Islet of Langerhans (tissue), 1 donor: ENCODE data around the gene SLC9C1.
A peak's percentile ranks its signal among the peaks of the same experiment; 100 is the strongest.
"Not testable (repeated sequence)": the region's sequence is repeated elsewhere in the genome, so short reads cannot be mapped to it uniquely, and the experiment has no call there.

Source experiments
- FAIRE-seq: peaks from one replicate; lab custom pipeline; 2011; peaks lifted over from hg19 to GRCh38; lab: Jason Lieb, UNC

Gene SLC9C1

DNA sequence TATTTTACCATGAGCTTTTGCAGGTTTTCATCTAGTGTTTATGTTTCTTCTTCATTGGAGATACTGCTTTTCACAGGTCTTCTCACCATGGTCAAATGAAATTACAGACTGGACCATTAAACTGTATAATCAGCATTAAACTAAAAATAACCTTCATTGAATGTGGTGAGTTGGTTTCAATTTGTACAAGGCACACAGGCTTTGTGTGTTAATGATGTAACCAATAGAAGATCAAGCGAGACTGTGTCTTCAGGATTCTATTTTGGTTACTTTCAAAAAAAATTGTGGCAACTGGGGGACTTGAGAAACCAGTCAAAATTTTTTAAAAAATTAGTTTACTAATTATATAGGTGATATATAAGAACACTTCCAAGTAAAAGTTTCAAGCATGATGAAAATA, 106.7 kb downstream of the SLC9C1 start:
- FAIRE-seq = peak; percentile 98

DNA sequence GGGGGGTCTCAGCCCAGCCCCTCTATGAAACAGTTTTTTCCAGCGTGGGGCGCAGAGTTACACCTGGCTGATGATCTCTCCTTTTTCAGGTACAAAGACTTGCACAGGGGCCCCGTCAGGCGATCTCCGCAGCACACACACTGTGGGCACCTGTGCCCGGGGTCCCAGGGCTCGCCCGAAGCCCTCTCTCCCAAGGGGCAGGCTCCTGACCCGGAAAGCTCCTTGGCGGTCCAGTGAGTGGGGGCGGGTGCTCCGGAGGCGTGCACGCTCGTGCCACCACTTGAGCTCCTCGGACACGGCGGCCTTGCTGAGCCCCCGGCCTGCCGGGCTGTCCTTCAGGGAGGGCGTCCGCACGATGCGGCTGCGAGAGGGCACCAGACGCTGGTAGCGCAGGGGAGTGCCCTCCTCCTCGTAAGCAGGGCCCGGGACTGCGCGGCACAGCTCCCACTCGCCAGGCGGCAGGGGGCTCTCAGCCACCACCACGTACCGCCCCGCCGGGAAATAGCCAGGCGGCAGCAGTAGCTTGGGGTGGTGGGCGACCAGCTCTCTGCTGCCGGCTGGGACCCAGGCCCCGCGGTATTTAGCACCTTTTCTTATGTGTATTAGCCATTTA, 108.5 kb downstream of the SLC9C1 start:
- FAIRE-seq = not testable (repeated sequence)

DNA sequence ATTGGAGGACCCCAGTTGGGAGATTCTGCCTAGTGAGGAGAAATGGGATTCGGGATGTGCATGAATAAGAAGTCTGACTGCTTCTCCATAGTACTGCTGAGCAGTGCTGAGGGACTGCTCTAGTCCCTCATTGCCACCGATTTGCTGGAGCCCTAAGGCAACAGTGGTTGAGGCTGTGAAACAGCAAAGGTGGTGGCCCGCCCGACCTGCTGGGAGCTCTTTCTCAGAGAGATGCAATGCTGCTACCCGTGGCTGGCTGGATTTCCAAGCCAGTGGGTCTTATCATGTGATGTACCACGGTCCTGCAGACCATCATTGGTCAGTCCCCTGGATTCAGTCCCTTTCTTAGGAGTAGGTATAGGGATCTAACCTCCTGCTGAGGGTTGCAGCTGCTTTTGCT, 118.4 kb downstream of the SLC9C1 start:
- no peak for FAIRE-seq

DNA sequence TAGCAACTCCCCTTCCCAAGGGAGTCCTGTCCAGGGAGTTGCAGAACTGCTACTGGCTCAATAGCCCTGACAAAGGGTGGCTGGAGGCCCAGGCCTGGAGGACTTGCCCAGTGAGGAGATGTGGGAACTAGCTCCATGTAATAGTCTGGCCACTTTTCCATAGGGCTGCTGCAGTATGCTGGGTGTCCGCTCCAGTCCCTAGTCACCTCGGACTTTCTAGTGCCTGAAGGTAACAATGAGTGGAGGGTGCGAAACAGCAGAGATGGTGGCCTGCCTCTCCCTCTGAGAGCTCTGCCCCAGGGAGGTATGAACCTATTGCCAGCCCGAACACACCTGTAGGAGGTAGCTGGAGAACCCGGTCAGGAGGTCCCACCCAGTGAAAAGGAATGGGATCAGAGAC, 119.0 kb downstream of the SLC9C1 start:
- no peak for FAIRE-seq

DNA sequence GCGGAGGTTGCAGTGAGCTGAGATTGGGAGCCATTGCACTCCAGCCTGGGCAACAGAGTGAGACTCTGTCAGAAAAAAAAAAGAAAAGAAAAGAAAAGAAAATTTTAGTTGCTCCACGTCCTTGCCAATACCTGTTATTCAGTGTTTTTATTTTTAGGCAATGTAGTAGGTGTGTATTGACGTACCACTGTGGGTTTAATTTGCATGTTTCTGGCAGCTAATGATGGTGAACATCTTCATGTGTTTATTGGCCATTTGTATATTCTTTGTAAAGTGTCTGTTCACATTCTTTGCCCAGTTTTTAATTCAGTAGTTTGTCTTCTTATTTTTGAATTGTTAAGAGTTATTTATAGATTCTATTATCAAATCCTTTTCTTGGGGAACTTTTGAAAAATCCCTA, 122.9 kb downstream of the SLC9C1 start:
- no peak for FAIRE-seq

DNA sequence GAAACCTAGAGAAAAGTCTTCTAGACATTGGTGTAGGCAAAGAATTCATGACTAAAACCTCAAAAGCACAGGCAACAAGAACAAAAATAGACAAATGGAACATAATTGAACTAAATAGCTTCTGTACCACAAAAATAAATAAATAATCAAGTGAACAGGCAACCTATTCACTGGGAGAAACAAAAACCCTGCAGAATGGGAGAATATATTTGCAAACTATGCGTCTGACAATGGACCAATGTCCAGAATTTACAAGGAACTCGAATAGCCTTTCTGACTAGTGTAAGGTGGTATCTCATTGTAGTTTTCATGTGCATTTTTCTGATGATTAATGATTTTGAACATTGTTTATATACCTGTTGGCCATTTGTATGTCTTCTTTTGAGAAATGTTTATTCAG, 124.0 kb downstream of the SLC9C1 start:
- FAIRE-seq = no peak

DNA sequence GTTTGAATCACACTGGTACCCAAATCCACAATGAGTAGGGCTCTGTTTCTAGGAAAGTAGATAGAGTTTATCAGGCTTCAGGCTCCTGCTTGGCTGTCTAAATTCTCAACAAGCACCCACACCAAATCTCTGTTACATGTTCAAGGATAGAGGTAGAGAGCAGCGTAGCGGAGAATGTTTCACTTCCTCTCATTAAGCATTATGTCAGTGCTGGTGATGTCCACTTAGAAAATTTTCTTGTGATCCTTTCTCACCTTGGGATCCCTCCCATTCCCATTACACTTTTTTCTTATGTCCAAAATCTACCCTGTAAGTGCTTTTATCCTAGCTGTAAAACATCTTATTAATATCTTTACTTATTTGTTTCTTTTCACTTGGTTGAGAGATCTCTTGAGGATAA, 126.3 kb downstream of the SLC9C1 start:
- no peak for FAIRE-seq

DNA sequence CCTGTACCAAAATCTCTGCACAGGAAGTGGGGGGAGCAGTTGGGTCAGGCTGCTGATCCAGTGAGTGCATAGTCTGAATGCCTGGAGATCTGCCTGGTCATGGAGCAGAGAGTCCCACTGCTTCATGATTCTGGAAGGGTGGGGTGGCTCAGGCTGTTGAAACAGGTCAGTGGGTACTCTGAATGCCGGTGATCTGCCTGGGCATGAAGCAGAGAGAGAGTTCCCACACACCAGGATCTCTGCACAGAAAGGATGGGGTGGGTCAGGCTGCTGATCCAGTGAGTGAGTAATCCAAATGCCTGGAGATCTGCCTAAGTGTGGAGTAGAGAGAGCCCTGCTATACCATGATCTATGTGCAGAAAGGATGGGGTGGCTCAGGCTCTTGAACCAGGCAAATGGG, 144.9 kb downstream of the SLC9C1 start:
- FAIRE-seq = no peak

DNA sequence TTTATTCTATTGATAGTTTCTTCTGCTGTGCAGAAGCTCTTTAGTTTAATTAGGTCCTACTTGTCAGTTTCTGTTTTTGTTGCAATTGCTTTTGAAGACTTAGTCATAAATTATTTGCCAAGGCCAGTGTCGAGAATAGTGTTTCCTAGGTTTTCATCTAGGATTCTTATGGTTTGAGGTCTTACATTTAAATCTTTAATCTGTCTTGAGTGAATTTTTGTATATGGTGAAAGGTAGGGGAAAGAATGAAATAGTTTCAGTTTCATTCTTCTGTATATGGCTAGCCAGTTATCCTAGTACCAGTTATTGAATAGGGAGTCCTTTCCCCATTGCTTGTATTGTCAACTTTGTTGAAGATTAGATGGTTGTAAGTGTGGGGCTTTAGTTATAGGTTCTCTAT, 150.3 kb downstream of the SLC9C1 start:
- FAIRE-seq = no peak

DNA sequence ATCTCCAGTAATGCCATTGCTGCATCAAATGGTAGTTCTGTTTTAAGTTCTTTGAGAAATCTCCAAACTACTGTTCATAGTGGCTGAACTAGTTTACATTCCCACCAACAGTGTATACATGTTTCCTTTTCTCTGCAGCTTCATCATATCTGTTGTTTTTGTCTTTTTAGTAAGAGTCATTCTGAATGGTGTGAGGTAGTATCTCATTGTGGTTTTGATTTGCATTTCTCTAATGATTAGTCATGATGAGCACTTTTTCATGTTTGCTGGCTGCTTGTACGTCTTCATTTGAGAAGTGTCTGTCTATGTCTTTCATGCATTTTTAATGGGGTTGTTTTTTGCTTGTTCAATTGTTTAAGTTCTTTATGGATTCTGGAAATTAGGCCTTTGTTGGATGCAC, 150.8 kb downstream of the SLC9C1 start:
- FAIRE-seq = no peak

DNA sequence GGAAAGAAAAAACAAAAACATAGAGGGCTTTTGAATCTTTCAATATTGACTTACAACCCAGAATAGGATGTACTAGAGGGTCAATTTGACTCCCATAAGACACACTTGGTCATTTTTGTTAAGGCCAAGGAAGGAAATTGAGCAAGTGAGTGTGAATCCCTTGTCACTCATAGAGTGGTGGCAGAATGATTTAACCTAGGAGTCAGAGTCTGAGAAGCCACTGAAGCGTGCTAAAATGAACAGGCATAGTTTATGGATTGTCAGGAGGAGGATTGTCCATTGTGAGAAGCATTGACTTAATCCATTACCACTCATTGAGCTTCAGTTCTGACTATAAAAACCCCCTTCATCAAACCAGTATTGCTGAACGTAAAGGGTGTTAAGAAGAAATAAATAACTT, 152.7 kb downstream of the SLC9C1 start:
- no peak for FAIRE-seq

DNA sequence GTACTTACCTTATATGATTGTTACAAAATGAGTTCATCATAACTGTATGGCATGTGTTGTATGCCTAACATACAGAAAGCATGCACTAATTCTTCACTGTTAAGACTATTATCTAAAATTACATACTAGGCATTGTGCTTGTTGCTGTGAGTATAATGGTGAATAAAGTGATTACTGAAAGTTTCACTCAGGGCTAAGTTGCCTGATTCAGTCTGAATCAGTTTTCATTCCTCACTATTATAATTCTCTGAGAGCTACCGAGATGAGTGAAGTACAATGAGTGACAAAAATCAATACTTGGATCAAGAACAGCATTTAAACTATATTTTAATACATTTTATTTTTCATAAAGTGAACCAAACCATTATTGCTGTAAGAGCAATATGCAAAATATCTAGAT, 153.4 kb downstream of the SLC9C1 start:
- FAIRE-seq = no peak

DNA sequence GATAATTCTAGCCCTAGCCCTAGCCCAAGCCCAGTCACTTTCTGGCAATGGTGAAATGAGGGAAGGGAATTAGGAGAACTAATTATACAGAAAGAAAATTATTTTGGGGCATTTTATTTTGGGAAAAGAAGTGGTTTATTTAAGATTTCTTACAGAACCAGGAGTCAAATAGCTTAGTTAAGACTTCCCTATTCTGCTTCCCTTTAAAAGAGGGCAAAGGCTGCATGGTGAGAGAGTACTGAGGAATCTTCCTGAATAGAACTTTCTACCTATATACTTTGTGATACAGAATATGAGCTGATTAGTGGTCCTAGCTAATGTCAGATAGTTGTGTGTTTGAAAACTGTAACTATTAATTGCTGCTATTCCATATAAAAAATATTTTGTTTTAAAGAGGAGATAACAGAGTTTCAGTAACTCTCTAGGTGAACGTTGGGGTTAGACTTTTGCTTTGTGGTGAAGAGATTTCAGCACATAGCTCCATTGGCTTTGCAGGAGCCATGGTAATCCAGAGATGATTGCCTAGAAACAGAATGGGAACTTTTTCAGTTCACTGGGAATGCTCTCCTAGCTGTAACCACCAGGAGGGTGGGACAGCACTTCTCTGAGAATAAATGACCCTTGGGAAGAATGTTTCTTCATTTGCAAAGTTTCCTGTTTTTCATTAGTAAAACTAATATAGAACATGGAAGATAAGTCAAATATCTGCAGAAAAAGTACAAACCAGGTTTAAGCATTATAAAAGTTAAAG, 155.6 kb downstream of the SLC9C1 start:
- no peak for FAIRE-seq

DNA sequence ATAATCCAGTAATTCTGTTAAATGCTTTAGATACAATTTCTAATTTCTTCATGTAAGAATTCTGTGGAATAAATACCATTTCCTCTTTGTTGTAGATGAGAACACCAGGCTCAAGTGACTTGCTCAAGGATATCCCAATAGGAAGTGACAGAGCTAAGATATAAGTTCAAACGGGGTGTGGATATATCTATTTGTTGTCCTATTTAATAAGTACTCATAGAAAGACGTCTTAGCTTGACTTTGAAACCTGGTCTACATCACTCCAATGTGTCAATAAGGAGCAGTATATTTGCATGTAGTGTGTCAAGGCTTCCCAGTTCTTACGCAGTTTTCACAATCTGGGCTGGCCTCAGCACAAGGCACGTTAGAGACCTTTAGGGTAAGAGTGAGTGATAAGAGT, 156.2 kb downstream of the SLC9C1 start:
- FAIRE-seq = no peak

DNA sequence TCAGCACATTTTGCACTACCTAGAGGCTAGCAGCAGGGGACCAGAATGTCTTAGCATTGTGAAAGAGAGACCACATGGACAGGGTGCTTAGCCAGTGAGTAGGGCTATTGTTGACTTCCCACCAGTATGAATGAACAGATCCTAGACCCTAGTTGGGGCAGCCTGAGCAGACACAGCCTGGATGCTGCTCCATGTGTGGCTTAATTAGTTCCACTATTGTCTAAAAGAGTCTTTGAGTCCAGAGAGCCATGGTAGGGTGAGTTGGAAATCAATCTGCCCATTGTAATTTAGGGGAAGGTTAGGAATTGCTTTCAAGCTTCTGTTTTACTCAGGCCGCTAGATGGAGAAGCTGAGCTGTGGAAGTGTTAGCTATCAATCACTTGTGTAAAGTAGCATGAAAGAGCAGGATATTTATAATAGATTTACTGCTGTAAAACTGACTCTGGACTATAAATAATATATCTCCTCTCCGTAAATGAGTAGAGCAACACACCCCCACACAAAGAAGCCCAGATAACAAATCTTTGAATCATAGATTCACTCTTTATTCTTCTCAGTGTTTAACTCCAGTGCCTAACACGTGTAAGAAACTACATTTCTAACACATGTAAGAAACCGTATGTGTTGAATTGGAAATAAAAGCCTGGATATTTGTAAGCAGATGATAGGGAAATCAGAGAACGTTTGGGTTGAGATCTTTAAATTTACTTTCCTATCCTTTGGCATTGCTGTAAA, 156.9 kb downstream of the SLC9C1 start:
- peak; percentile 95 for FAIRE-seq

DNA sequence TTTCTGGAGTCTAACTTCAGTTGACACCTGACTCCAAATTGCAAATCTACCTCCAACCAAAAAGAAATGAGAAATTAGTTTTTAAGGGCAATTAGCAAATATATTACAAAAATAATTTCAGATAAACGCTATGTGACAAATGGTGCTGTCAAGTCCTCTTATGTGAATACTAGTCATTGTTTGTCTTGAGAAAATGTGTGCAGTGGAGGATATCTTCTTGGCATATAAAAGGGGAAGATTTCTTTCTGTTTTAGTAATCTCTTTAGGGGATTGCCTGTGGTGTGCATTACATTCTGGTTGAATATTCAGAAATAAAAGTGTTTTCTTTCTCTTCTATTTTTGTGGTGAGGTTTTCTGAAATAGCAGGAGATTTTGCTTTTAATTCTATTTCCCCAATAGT, 158.0 kb downstream of the SLC9C1 start:
- no peak for FAIRE-seq

DNA sequence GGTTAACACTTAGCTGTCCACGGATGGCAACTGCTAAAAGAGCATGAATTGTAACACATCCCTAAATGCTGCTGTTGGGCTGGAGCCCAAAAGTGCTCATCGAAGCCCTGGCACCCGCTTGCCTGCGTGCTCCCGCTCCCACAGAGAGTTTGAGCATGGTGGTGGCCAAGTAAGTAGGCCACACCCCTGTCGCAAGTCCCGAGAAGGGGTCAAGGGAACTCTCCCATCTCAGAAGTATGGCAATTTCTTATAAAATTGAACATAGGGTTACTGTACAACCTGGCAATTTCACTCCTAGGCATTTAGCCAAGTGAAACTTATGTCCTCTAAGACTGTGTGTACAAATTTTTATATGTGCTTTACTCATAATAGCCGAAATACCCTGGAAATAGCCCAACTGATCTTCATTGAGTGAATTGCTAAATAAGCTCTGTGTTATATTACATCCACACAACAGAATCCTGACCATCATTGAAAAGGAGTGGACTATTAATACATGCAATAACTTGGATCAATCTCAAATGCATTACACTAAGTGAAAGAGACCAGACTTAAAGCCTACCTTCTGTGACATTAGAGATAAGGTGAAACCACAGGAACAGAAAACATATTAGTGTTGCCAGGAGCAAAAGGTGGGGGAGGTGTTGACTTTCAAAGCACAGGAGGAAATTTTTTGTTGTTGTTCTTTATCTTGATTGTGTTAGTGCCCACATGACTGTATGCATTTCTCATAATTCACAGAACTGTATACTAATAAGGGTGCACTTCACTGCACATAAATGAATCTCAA, 159.5 kb downstream of the SLC9C1 start:
- peak; percentile 36 for FAIRE-seq

DNA sequence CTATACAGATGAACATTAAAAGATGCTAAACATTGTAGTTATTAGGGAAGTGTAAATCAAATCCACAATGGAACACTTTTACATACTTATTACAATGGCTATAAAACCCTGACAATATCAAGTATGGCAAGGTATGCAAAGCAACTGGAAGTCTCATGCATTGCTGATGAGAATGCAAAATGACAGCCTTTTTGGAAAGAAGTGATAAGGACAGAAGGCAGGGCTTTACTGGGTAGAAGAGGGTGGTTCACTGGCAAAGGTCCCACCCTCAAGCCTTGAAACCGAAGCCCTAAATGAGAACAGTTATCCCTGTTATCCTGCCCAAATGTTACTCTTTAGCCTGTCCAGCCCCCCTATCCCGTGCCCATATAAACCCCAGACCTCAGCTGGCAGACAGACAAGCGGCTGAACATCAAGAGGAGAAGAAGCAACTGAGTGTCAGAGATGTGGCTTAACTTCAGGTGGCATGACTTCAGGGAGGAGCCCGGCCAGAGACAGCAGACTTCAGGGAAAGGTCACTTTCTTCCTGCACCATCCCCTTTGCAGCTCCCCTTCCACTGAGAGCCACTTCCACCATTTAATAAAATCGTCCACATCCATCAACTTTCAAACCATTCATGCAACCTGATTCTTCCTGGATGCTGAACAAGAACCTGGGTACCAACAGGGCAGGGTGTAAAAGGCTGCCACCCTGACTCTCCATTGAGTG, 160.2 kb downstream of the SLC9C1 start:
- FAIRE-seq = no peak

DNA sequence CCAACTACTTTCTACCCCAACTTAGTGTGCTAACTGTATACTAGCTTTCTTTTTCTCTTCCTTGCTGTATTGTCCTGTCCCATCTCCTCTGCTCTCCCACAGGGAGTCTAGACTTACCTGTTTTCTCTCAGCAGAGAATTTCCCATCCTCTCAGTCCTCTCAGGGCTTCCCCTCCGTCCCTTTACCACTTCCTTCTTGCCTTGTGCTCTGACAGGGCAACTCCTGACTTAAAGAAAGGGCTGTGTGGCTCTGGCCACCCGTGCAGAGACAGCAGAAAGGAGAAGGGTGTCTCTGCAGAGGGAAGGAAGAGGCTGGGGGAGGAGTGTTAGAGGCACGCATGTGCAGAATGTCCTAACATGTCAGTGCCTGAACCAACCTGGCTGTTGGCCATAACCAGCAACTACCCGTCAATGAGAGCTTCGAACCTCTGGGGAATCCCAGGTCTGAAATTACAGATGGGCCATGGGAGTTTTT, 161.0 kb downstream of the SLC9C1 start, which contains the start of gene GCSAM:
GCSAM (minus strand) TSS at position 274 of the 474 bp plus-strand sequence; CDS start at position 146, 128 bp downstream.
- FAIRE-seq = no peak

DNA sequence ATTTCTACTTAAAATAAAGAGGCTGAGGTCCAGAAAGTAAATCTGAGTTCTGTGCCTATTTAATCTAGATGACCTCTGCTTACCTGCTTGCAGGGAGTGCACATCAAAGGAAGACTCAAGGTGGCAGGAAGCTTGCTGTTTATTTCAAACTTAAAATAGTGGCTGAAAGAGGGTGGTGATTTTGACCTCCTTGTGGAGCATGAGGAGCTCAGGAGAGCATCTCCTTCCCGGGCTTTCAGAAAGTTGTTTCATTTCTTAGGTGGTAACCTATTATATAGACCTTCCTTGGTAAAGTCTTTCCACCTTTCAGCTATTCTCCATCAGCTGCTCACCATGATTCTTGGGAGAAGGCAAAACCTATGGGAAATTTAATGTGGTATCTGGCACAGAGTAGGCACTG, 161.5 kb downstream of the SLC9C1 start:
- FAIRE-seq = no peak

DNA sequence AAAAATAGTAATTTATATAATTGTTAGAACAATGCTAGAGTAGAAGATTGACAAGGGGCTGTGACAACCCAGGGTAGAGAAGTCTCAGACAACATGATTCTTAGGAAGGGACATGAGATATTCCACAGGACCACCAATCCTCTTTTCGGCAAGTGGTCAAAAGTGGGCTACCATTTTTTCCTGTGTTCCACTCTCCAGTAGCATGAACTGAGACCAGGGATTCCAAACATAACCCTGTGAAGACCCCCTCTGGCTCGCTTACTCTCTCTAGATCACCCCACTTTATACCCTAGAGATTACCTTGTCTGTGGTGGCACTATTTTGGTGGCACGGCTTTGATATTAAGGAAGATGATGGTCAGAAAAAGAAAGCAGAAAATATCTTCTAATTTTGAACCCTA, 161.9 kb downstream of the SLC9C1 start:
- no peak for FAIRE-seq

DNA sequence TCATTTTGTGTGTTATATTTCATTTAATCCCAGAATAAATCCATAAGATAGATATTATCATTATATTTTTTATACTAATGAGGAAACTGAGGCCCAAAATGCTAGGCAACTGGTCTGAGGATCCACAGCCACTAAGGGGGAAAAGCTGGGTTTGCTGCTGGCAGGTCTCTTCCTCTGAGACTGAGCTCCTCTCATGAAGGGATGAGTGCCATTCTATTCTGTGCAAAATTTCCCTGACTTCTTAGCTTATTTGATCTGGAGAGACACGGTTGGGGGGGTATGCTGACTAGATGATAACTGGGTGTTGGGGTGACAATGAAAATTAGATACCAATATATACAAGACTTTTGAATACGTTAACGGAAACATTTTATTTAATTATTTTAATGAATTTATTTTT, 162.9 kb downstream of the SLC9C1 start:
- FAIRE-seq = no peak
